ENCODE measurements around the gene APBB2. TPM values are rescaled to one million over a fixed set of nuclear protein-coding genes. Genes with fewer than 3 reads are reported as not detected.

APBB2 gene
- polyA plus RNA-seq, 1 donor from 2014 or later: 0.23 TPM

- no peak overlapping the region for H3K27ac Mint-ChIP-seq
- no peaks in the 10 kb centered on the region for H3K36me3 Mint-ChIP-seq
- no peak overlapping the region for H3K4me3 Mint-ChIP-seq
Observed at GRCh38 chr4:40963897-40964478, 250.4 kb downstream of the APBB2 start.

GRCh38 chr4:40962551-40963180, 251.7 kb downstream of the APBB2 start:
- Mint-ChIP-seq H3K4me1 (no peaks in the 10 kb centered on the region), H3K27me3 (peaks cover 1% of the 10 kb centered on the region), H3K36me3 (no peaks in the 10 kb centered on the region), H3K9me3 (peaks cover 0 to 5% (median 5%) of the 10 kb centered on the region in 3 donors), H3K27ac (no peak overlapping the region), H3K4me3 (no peak overlapping the region)

More at GRCh38 chr4:40963897-40964478, 250.4 kb downstream of the APBB2 start:
- H3K9me3 Mint-ChIP-seq: peaks cover 0 to 5% (median 5%) of the 10 kb centered on the region in 3 donors
- H3K27me3 Mint-ChIP-seq: peaks cover 1% of the 10 kb centered on the region
- H3K4me1 Mint-ChIP-seq: no peaks in the 10 kb centered on the region

GRCh38 chr4:40960941-40961340, 253.4 kb downstream of the APBB2 start:
- H3K36me3 Mint-ChIP-seq: no peaks in the 10 kb centered on the region
- no peaks in the 10 kb centered on the region for H3K4me1 Mint-ChIP-seq
- peaks cover 1% of the 10 kb centered on the region for H3K27me3 Mint-ChIP-seq

GRCh38 chr4:40957281-40957680, 257.1 kb downstream of the APBB2 start:
- Mint-ChIP-seq H3K36me3 (no peaks in the 10 kb centered on the region), H3K27ac (no peak overlapping the region), H3K27me3 (peaks cover 4% of the 10 kb centered on the region), H3K9me3 (peaks cover 0 to 5% (median 3%) of the 10 kb centered on the region in 3 donors), H3K4me3 (no peak overlapping the region), H3K4me1 (no peaks in the 10 kb centered on the region)

More at GRCh38 chr4:40960941-40961340, 253.4 kb downstream of the APBB2 start:
- Mint-ChIP-seq H3K27ac (peak overlapping the region in 1 of 3 donors; percentile 32), H3K4me3 (no peak overlapping the region), H3K9me3 (peaks cover 0 to 5% (median 5%) of the 10 kb centered on the region in 3 donors)

GRCh38 chr4:40956721-40957255, 257.6 kb downstream of the APBB2 start:
- Mint-ChIP-seq H3K4me1 (no peaks in the 10 kb centered on the region), H3K27ac (no peak overlapping the region), H3K27me3 (peaks cover 4% of the 10 kb centered on the region), H3K4me3 (no peak overlapping the region), H3K36me3 (no peaks in the 10 kb centered on the region), H3K9me3 (peaks cover 0 to 5% (median 3%) of the 10 kb centered on the region in 3 donors)

GRCh38 chr4:40954088-40954668, 260.2 kb downstream of the APBB2 start:
- Mint-ChIP-seq H3K4me1 (no peaks in the 10 kb centered on the region), H3K36me3 (no peaks in the 10 kb centered on the region), H3K27me3 (peaks cover 4% of the 10 kb centered on the region), H3K4me3 (no peak overlapping the region), H3K9me3 (no peaks in the 10 kb centered on the region), H3K27ac (no peak overlapping the region)

GRCh38 chr4:40953283-40954087, 260.9 kb downstream of the APBB2 start:
- no peaks in the 10 kb centered on the region for H3K36me3 Mint-ChIP-seq

GRCh38 chr4:40952672-40953071, 261.7 kb downstream of the APBB2 start:
- Mint-ChIP-seq H3K27me3 (peaks cover 6% of the 10 kb centered on the region), H3K4me3 (no peak overlapping the region), H3K27ac (no peak overlapping the region), H3K36me3 (no peaks in the 10 kb centered on the region), H3K9me3 (no peaks in the 10 kb centered on the region), H3K4me1 (no peaks in the 10 kb centered on the region)

More at GRCh38 chr4:40953283-40954087, 260.9 kb downstream of the APBB2 start:
- Mint-ChIP-seq H3K4me3 (no peak overlapping the region), H3K27me3 (peaks cover 6% of the 10 kb centered on the region), H3K9me3 (no peaks in the 10 kb centered on the region), H3K4me1 (no peaks in the 10 kb centered on the region), H3K27ac (no peak overlapping the region)

GRCh38 chr4:40952217-40952616, 262.1 kb downstream of the APBB2 start:
- no peak overlapping the region for H3K27ac Mint-ChIP-seq
- no peaks in the 10 kb centered on the region for H3K9me3 Mint-ChIP-seq
- no peak overlapping the region for H3K4me3 Mint-ChIP-seq
- H3K27me3 Mint-ChIP-seq: peaks cover 8% of the 10 kb centered on the region
- H3K36me3 Mint-ChIP-seq: no peaks in the 10 kb centered on the region
- no peaks in the 10 kb centered on the region for H3K4me1 Mint-ChIP-seq

- no peak overlapping the region for H3K4me3 Mint-ChIP-seq
- H3K9me3 Mint-ChIP-seq: no peaks in the 10 kb centered on the region
- H3K27ac Mint-ChIP-seq: no peak overlapping the region
- peaks cover 0 to 2% (median 0%) of the 10 kb centered on the region in 3 donors for H3K4me1 Mint-ChIP-seq
- no peaks in the 10 kb centered on the region for H3K36me3 Mint-ChIP-seq
- H3K27me3 Mint-ChIP-seq: peaks cover 12% of the 10 kb centered on the region
Observed at GRCh38 chr4:40951026-40951425, 263.3 kb downstream of the APBB2 start.

- Mint-ChIP-seq H3K4me1 (peaks cover 0 to 2% (median 0%) of the 10 kb centered on the region in 3 donors), H3K9me3 (no peaks in the 10 kb centered on the region), H3K36me3 (no peaks in the 10 kb centered on the region), H3K4me3 (no peak overlapping the region), H3K27me3 (peaks cover 11% of the 10 kb centered on the region), H3K27ac (no peak overlapping the region)
Observed at GRCh38 chr4:40949358-40950100, 264.8 kb downstream of the APBB2 start.

GRCh38 chr4:40948014-40948413, 266.3 kb downstream of the APBB2 start:
- Mint-ChIP-seq H3K27me3 (peaks cover 9% of the 10 kb centered on the region), H3K9me3 (no peaks in the 10 kb centered on the region)

GRCh38 chr4:40946652-40947051, 267.7 kb downstream of the APBB2 start:
- peaks cover 13% of the 10 kb centered on the region for H3K27me3 Mint-ChIP-seq
- H3K27ac Mint-ChIP-seq: peak overlapping the region in 1 of 3 donors; percentile 70
- no peak overlapping the region for H3K4me3 Mint-ChIP-seq
- peaks cover 2% of the 10 kb centered on the region for H3K36me3 Mint-ChIP-seq
- no peaks in the 10 kb centered on the region for H3K9me3 Mint-ChIP-seq
- peaks cover 0 to 2% (median 0%) of the 10 kb centered on the region in 3 donors for H3K4me1 Mint-ChIP-seq

More at GRCh38 chr4:40948014-40948413, 266.3 kb downstream of the APBB2 start:
- H3K4me1 Mint-ChIP-seq: peaks cover 0 to 2% (median 0%) of the 10 kb centered on the region in 3 donors
- no peak overlapping the region for H3K27ac Mint-ChIP-seq
- H3K36me3 Mint-ChIP-seq: peaks cover 2% of the 10 kb centered on the region
- no peak overlapping the region for H3K4me3 Mint-ChIP-seq

- H3K36me3 Mint-ChIP-seq: peaks cover 5% of the 10 kb centered on the region
- H3K9me3 Mint-ChIP-seq: no peaks in the 10 kb centered on the region
- no peak overlapping the region for H3K27ac Mint-ChIP-seq
- H3K4me3 Mint-ChIP-seq: no peak overlapping the region
- no peaks in the 10 kb centered on the region for H3K4me1 Mint-ChIP-seq
- H3K27me3 Mint-ChIP-seq: peaks cover 4% of the 10 kb centered on the region
Observed at GRCh38 chr4:40940756-40941155, 273.6 kb downstream of the APBB2 start.

Data from IgD-negative memory B cell (primary cell).